Transverse colon (tissue), 4 donors: ENCODE measurements around the gene SELENOO. TPM values are rescaled to one million over a fixed set of nuclear protein-coding genes. Genes with fewer than 3 reads are reported as not detected.
A peak's percentile ranks its signal among the peaks of the same experiment; 100 is the strongest.

Source experiments
- DNase-seq: peaks from one replicate; pipeline ENCODE4 v3.0.0-alpha.2; 2019
- H3K27ac ChIP-seq, 4 donors: fragments of 200-600 bp; sonication (generic); 2 replicates each; pipeline ENCODE4 v1.5.1; 2016 to 2018; ENCODE audit warnings: inconsistent platforms in 4 of 4
- H3K27me3 ChIP-seq: fragments of 200-600 bp; sonication (generic); 2 replicates; pipeline ENCODE4 v1.5.1; 2017; ENCODE audit warnings: inconsistent platforms
- H3K36me3 ChIP-seq, 4 donors: fragments of 200-600 bp; sonication (generic); 2 replicates each; pipeline ENCODE4 v1.5.1; 2017 to 2019; ENCODE audit warnings: inconsistent platforms in 4 of 4
- H3K4me1 ChIP-seq, 4 donors: fragments of 200-600 bp; sonication (generic); 2 replicates each; pipeline ENCODE4 v1.5.1; 2017 to 2020; ENCODE audit warnings: inconsistent platforms in 4 of 4
- H3K4me3 ChIP-seq, 4 donors: fragments of 200-600 bp; sonication (generic); 1 replicate in 1 of 4; 2 replicates in 3 of 4; pipeline versions ENCODE4 v1.5.1 to v1.6.1; 2017 to 2019; ENCODE audit warnings: inconsistent platforms in 4 of 4
- H3K9me3 ChIP-seq, 2 donors: fragments of 200-600 bp; sonication (generic); 2 replicates each; pipeline ENCODE4 v1.5.1; 2017 to 2019; ENCODE audit warnings: inconsistent platforms in 2 of 2
- EP300 ChIP-seq: sonication (generic); formaldehyde crosslinking; IDR thresholded peaks from one replicate; pipeline ENCODE4 v1.6.1; 2017; ENCODE audit warnings: antibody characterized with exemption, low read depth
- POLR2A ChIP-seq: fragments of 450-650 bp; IDR thresholded peaks from one replicate; pipeline ENCODE4 v1.6.1; 2016; ENCODE audit warnings: antibody characterized with exemption, mild to moderate bottlenecking, moderate library complexity
- POLR2AphosphoS5 ChIP-seq, 3 donors: sonication (generic); formaldehyde crosslinking; IDR thresholded peaks; one replicate each; pipeline ENCODE4 v1.6.1; 2016; ENCODE audit warnings: antibody characterized with exemption in 3 of 3
- WGBS, 2 donors: methylation state at CpG; one replicate each; pipeline ENCODE4 v1.1.5; 2018; ENCODE audit warnings: low coverage in 1 of 2; 5-methylcytosine and 5-hydroxymethylcytosine counted together
- in situ Hi-C, 4 donors: fragments of 200-750 bp; cut with MboI; loops; one replicate each; pipeline versions ENCODE4 v1.15.0 to v1.15.1; 2017; ENCODE audit warnings: low sequenced_read_pairs in 3 of 4, low pct_ligation_motif_present in 1 of 4, low pct_unique_long_range_greater_than_20kb in 1 of 4
- intact Hi-C: fragments of 100-400 bp; cut with DNase I; formaldehyde crosslinking; loops from one replicate; pipeline ENCODE4 v1.15.1; 2023; ENCODE audit warnings: low total_unique reads
- total RNA-seq, 4 donors: library from RNA; depleted of rRNA; stranded (reverse); fragments of >200 nt; gene quantifications; one replicate each; pipeline ENCODE4 v1.1.0, GENCODE V29; 2016
- TF ChIP-seq, protein P1 (sequence below), 5 experiments: fragments of 200-600 bp in 3 of 5; fragments of 450-650 bp in 2 of 5; sonication (generic) in 3 of 5; IDR thresholded peaks; 1 replicate in 2 of 5; 2 replicates in 3 of 5; pipeline ENCODE4 v1.5.1; 2016 to 2017; ENCODE audit warnings: antibody characterized with exemption in 5 of 5, inconsistent platforms in 3 of 5, mild to moderate bottlenecking in 2 of 5, moderate library complexity in 1 of 5

Gene SELENOO
- total RNA-seq, 4 donors from 2014 or later: 27.3 to 91.3 (median 35.1) TPM

- Histone ChIP-seq H3K36me3 (peaks cover 0 to 11% (median 2%) of the 10 kb centered on the region in 4 donors), H3K27me3 (no peaks in the 10 kb centered on the region), H3K4me3 (no peak overlapping the region), H3K9me3 (no peaks in the 10 kb centered on the region), H3K27ac (no peak overlapping the region), H3K4me1 (peaks cover 8 to 15% (median 11%) of the 10 kb centered on the region in 4 donors)
- DNase-seq: peak; percentile 29
- in situ Hi-C loops (loop anchor here in 1 of 4 donors (10.0 kb wide), 1 partner anchor 62 kb away; no protein-coding TSS in a partner anchor), intact Hi-C loops (no loop called here)
- 54% methylated on average over 10 of the region's 10 CpGs; no CpG with 5 or more reads in 1 of the 2 donors for WGBS, 2 donors
- no peak for TF ChIP-seq POLR2A
- no peak for TF ChIP-seq POLR2AphosphoS5 (IDR thresholded peaks at IDR 0.05)
- TF ChIP-seq, protein P1, sequence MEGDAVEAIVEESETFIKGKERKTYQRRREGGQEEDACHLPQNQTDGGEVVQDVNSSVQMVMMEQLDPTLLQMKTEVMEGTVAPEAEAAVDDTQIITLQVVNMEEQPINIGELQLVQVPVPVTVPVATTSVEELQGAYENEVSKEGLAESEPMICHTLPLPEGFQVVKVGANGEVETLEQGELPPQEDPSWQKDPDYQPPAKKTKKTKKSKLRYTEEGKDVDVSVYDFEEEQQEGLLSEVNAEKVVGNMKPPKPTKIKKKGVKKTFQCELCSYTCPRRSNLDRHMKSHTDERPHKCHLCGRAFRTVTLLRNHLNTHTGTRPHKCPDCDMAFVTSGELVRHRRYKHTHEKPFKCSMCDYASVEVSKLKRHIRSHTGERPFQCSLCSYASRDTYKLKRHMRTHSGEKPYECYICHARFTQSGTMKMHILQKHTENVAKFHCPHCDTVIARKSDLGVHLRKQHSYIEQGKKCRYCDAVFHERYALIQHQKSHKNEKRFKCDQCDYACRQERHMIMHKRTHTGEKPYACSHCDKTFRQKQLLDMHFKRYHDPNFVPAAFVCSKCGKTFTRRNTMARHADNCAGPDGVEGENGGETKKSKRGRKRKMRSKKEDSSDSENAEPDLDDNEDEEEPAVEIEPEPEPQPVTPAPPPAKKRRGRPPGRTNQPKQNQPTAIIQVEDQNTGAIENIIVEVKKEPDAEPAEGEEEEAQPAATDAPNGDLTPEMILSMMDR (IDR thresholded peaks at IDR 0.05): peak; percentile 16 to 28 (median 18)
Measured at GRCh38 chr22:50206599-50206998, 5.8 kb downstream of the SELENOO start.

DNA sequence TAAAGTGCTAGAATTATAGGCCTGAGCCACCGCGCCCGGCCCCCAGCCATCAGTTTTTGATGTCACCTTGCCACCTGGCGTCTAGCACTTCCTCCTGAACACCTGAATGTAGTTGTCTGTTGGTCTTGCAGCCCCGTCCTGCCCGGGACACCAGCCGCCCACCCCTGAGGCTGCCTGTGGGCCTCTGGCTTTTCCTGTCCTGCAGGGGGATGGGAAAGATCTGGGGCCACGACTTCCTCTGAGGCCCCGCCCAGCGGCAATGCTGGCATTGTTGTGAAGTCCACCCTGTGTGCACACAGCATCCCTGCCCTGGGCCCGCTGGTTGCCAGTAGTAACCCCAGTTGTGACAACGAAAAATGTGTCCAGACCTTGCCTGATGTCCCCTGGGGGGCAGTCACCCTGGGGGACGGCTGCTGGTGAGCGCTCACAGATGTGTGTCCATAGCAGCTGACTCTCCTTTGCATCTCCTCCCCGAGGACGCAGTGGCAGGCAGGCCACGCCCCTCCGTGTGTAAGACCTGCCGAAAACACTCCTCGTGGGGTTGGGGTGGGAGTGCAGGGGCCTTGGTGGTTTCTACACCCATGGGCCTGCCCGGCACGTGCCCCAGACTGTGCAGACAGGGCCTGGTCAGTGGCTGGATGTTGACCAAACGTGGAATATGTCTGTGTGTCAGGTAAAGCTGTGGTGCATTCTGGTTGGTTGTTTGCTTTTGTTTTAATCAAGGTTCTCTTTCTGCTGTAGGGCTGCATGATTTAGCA lies 6.8 kb downstream of the SELENOO start:
- Histone ChIP-seq H3K27me3 (no peaks in the 10 kb centered on the region), H3K4me1 (peaks cover 0 to 7% (median 2%) of the 10 kb centered on the region in 4 donors), H3K36me3 (peaks cover 0 to 15% (median 2%) of the 10 kb centered on the region in 4 donors), H3K4me3 (no peak overlapping the region), H3K27ac (no peak overlapping the region), H3K9me3 (no peaks in the 10 kb centered on the region)
- peak; percentile 8 for DNase-seq
- WGBS, 2 donors: 72% methylated on average over 22 of the region's 23 CpGs; no CpG with 5 or more reads in 1 of the 2 donors
- in situ Hi-C loops: loop anchor here in 1 of 4 donors (10.0 kb wide), 1 partner anchor 63 kb away; no protein-coding TSS in a partner anchor
- TF ChIP-seq POLR2AphosphoS5 (IDR thresholded peaks at IDR 0.05) (no peak), EP300 (no peak), POLR2A (no peak)
- TF ChIP-seq, protein P1 (IDR thresholded peaks at IDR 0.05): no peak
- intact Hi-C loops: no loop called here

- intact Hi-C loops (no loop called here), in situ Hi-C loops (loop anchor here in 1 of 4 donors (10.0 kb wide), 1 partner anchor 64 kb away; no protein-coding TSS in a partner anchor)
- 86 to 90% methylated on average over 3 to 22 of the region's 22 CpGs for WGBS, 2 donors
- peaks cover 0 to 19% (median 2%) of the 10 kb centered on the region in 4 donors for H3K36me3 ChIP-seq
- TF ChIP-seq POLR2AphosphoS5 (IDR thresholded peaks at IDR 0.05): no peak
- TF ChIP-seq POLR2A: no peak
- no peak for TF ChIP-seq EP300
- TF ChIP-seq, protein P1 (IDR thresholded peaks at IDR 0.05): no peak
- H3K4me3 ChIP-seq: no peak overlapping the region
- H3K4me1 ChIP-seq: peaks cover 0 to 7% (median 1%) of the 10 kb centered on the region in 4 donors
- DNase-seq: no peak
- no peaks in the 10 kb centered on the region for H3K9me3 ChIP-seq
- H3K27ac ChIP-seq: no peak overlapping the region
- no peaks in the 10 kb centered on the region for H3K27me3 ChIP-seq
Measured at GRCh38 chr22:50208430-50208938, 7.7 kb downstream of the SELENOO start.
